Mesothelial cell of epicardium (in vitro differentiated cells): ENCODE data around the gene SPATA2L. TPM values are rescaled to one million over a fixed set of nuclear protein-coding genes. Genes with fewer than 3 reads are reported as not detected.
"Not testable (repeated sequence)": the region's sequence is repeated elsewhere in the genome, so short reads cannot be mapped to it uniquely, and the experiment has no call there.

ENCODE experiments used
- DNase-seq, 2 experiments: peaks; one replicate each; pipeline ENCODE4 v3.0.0; 2021; ENCODE audit warnings: low spot score in 2 of 2; ENCODE audit not compliant: unreplicated experiment in 2 of 2
- H3K27ac Mint-ChIP-seq: 2 replicates; pipeline ENCODE4 v1.8.0; 2021; ENCODE audit warnings: mixed read lengths
- H3K27me3 Mint-ChIP-seq: 2 replicates; pipeline ENCODE4 v1.8.0; 2021; ENCODE audit warnings: low read depth, mixed read lengths
- H3K36me3 Mint-ChIP-seq: 2 replicates; pipeline ENCODE4 v1.8.0; 2021; ENCODE audit warnings: mixed read lengths
- H3K4me1 Mint-ChIP-seq: 2 replicates; pipeline ENCODE4 v1.8.0; 2021; ENCODE audit warnings: mixed read lengths
- H3K4me3 Mint-ChIP-seq: 2 replicates; pipeline ENCODE4 v1.8.0; 2021; ENCODE audit warnings: mild to moderate bottlenecking, moderate library complexity, mixed read lengths
- H3K9me3 Mint-ChIP-seq: 2 replicates; pipeline ENCODE4 v1.8.0; 2021; ENCODE audit warnings: mixed read lengths
- total RNA-seq: library from RNA; stranded (reverse); gene quantifications from 3 replicates; pipeline ENCODE4 v1.2.1, GENCODE V29; 2021
- TF ChIP-seq, protein P1 (sequence below): fragments of 200-600 bp; sonication (generic); IDR thresholded peaks from one replicate; pipeline ENCODE4 v1.5.0; 2021; ENCODE audit warnings: antibody characterized with exemption; ENCODE audit not compliant: unreplicated experiment

Gene SPATA2L
- total RNA-seq, 1 donor from 2014 or later, result 7.5 TPM

DNA sequence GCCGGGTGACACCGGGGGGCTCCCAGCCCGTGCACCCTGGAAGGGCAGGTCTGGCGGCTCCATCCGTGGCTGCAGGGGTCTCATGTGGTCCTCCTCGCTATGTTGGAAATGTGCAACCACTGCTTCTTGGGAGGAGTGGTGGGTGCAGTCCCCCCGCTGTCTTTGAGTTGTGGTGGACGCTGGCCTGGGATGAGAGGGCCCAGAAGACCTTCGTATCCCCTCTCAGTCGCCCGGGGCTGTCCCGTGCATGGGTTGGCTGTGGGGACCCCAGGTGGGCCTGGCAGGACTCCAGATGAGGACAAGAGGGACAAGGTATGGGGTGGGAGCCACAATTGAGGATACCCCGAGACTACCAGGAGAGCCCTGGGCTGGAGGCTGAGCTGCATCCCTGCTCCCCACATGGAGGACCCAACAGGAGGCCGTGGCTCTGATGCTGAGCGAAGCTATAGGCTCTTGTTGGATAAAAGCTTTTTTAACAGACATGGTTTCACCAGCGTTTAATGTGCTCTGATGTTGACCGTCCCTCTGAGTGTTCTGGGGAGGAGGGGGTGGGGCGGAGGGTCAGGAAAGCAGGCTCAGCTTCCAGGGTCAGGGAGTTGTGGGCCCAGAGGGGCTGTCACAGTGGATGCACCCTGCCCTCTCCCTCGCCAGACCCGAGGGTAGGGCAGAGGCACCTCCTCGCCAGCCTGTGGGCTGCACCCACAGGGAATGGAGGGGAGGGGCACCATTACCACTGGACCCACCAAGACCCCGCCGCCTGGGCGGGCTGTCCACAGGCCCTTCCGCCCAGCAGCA lies 5.4 kb downstream of the SPATA2L start:
- Mint-ChIP-seq H3K4me1 (peaks cover 2% of the 10 kb centered on the region), H3K4me3 (no peak overlapping the region), H3K27me3 (no peaks in the 10 kb centered on the region), H3K36me3 (peaks cover 6% of the 10 kb centered on the region), H3K27ac (no peak overlapping the region), H3K9me3 (no peaks in the 10 kb centered on the region)
- no peak for DNase-seq
- TF ChIP-seq, protein P1, sequence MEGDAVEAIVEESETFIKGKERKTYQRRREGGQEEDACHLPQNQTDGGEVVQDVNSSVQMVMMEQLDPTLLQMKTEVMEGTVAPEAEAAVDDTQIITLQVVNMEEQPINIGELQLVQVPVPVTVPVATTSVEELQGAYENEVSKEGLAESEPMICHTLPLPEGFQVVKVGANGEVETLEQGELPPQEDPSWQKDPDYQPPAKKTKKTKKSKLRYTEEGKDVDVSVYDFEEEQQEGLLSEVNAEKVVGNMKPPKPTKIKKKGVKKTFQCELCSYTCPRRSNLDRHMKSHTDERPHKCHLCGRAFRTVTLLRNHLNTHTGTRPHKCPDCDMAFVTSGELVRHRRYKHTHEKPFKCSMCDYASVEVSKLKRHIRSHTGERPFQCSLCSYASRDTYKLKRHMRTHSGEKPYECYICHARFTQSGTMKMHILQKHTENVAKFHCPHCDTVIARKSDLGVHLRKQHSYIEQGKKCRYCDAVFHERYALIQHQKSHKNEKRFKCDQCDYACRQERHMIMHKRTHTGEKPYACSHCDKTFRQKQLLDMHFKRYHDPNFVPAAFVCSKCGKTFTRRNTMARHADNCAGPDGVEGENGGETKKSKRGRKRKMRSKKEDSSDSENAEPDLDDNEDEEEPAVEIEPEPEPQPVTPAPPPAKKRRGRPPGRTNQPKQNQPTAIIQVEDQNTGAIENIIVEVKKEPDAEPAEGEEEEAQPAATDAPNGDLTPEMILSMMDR, result no peak

DNA sequence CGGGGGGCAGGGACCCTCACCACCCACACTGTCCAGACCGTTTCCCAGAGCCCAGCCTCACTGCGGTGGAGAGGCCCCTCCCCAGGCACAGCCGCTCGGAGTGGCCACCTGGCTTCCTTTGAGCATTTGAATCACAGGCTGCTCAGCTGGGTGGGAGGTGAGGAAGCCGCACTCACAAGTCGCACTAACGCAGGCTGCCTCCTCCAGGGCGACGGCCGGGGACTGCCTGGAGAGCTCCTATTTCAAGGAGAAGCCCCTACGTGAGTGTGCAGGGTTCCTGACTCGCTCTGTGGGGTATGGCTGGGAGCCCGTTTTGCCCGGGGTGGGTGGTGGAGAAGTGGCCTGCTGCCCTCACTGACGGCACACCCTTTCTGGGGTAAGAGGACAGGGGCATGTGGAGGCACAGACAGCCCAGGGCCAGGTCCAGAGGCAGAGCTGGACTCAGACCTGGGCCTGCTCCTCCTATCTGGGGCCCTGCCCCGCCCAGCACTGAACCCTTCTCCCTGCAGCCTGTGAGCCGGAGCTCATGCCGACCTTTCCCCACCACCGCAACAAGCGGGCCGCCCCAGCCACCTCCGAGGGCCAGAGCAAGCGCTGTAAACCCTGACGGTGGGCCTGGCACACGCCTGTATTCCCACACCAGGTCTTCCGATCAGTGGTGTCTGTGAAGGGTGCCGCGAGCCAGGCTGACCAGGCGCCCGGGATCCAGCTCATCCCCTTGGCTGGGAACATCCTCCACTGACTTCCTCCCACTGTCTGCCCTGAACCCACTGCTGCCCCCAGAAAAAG lies 6.2 kb downstream of the SPATA2L start:
- Mint-ChIP-seq H3K4me1 (peaks cover 2% of the 10 kb centered on the region), H3K27me3 (no peaks in the 10 kb centered on the region), H3K27ac (no peak overlapping the region), H3K36me3 (peaks cover 9% of the 10 kb centered on the region), H3K9me3 (no peaks in the 10 kb centered on the region), H3K4me3 (no peak overlapping the region)
- DNase-seq, result no peak
- TF ChIP-seq, protein P1, result no peak

DNA sequence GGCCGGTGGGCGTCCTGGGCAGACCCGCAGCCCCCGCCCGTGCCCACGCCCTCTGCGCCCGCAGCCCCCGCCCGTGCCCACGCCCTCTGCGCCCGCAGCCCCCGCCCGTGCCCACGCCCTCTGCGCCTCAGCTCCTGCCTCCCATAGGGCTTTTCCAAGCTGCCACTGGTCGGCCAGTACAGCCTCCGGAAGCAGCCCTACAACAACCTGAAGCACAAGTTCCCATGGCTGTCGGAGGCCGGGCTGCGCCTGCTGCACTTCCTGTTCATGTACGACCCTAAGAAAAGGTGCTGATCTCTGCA lies 6.8 kb downstream of the SPATA2L start:
- peaks cover 11% of the 10 kb centered on the region for H3K36me3 Mint-ChIP-seq
- not testable (repeated sequence) for H3K27ac Mint-ChIP-seq, DNase-seq, H3K4me3 Mint-ChIP-seq, H3K9me3 Mint-ChIP-seq, H3K27me3 Mint-ChIP-seq, H3K4me1 Mint-ChIP-seq

DNA sequence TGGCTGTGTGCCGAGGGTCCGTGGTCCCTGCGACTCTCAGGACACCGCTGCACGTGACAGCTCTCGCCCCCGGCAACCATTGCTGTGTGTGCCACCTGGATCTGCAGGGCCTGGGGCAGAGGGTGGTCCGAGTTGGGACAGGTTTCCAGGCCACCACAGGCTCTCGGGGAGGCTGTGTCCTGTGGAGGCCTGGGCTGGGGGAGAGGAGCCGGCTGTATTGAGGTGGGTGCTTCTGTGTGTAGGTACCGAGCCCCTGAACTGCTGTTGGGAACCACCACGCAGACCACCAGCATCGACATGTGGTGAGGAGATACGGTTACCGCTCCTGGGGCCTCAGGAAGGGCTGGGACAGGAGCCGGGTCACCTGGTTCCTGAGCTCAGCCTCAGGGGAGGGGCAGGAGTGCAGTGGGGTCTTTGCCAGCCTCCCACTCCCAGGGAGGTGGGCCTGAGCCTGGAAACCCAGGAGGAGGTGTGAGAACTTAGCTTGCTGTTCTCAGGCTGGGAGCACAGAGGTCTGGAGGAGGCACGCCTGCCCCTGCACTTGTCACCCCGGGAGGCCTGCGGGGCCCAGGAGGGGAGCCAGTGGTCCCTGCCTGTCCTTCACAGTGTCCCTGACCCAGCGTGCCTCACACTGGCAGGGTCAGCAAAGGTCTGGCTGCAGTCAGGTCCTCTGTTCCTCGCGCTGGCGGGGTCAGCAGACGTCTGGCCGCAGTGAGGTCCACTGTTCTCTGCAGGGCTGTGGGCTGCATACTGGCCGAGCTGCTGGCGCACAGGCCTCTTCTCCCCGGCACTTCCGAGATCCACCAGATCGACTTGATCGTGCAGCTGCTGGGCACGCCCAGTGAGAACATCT lies 7.3 kb downstream of the SPATA2L start:
- Mint-ChIP-seq H3K9me3 (no peaks in the 10 kb centered on the region), H3K27me3 (no peaks in the 10 kb centered on the region), H3K4me1 (no peaks in the 10 kb centered on the region), H3K27ac (no peak overlapping the region), H3K4me3 (no peak overlapping the region), H3K36me3 (peaks cover 11% of the 10 kb centered on the region)
- no peak for DNase-seq
- TF ChIP-seq, protein P1, result no peak

DNA sequence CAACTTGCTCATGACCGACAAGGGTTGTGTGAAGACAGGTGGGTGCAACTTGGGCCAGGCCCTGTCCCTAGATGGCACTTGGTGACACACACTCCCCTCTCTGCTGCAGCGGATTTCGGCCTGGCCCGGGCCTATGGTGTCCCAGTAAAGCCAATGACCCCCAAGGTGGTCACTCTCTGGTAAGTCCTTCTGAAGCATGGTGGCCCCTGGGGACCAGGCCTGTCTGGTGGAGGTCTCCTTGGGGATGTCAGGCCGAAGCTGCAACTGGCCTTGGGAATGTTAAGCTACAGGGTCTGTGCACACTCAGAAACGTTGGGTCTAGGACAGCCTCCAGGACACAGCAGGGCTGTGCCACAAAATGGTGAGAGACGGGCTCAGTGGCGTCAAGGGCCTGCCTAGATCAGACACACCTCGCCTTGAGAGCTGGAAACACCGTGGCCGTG lies 8.2 kb downstream of the SPATA2L start:
- Mint-ChIP-seq H3K27ac (no peak overlapping the region), H3K4me3 (no peak overlapping the region), H3K27me3 (no peaks in the 10 kb centered on the region), H3K9me3 (no peaks in the 10 kb centered on the region), H3K4me1 (no peaks in the 10 kb centered on the region), H3K36me3 (peaks cover 11% of the 10 kb centered on the region)
- TF ChIP-seq, protein P1, result no peak
- DNase-seq, result no peak
